ENCODE data around the gene MCF2L. TPM values are rescaled to one million over a fixed set of nuclear protein-coding genes. Genes with fewer than 3 reads are reported as not detected.

Gene MCF2L
- total RNA-seq, 1 experiment from 2014 or later: not detected

DNA sequence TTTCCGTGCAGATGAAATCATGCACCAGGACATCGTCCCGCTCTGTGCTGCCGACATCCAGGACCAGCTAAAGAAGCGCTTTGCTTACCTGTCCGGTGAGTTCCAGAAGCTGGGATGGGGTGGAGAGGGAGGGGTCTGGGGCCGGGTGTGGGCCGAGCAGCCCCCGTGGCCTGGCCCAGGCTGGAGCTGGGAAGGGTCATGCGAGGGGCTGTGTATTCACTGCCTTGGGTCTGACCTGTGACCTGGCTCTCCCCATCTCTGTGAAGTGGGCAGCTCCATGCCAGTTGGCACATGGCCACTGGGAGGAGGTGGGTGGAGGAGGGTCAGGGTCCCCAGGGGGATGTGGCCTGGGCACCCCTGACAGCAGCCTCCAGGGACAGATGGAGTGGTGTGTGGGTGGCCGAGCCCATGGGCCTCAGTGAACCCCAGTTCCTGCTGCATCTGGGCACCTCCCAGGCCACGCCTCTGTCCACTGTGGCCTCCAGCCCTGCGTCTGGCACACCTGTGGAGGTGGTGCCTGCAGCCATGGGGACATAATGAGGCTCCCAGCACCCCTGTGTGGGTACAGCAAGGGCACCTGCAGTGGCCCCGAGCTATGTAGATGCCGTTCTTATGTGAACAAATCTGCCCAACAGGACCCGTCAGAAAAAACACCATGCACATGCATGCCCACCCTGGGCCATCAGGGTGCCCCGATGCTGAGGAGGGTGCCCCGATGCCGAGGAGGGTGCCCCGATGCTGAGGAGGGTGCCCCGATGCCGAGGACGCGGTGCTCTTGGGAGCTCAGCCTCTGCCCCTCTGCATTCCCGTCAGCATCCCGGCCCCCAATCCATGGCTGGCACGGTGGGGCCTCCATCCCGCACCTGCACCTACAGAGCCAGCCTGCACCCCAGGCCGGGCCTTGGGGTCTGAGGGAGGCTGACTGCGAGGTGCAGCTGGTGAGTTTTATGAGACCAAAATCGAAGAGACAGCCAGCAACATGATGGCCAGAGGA is 46.0 kb downstream of the MCF2L start:
- H3K4me1 ChIP-seq (ENCODE audit: low read length): no peaks in the 10 kb centered on the region
- H4K20me1 ChIP-seq (ENCODE audit: insufficient read depth, low read depth, low read length): no peaks in the 10 kb centered on the region
- H3K27me3 ChIP-seq (ENCODE audit: low read length): no peaks in the 10 kb centered on the region
- no peak overlapping the region for H3K27ac ChIP-seq (ENCODE audit: low read length)
- DNase-seq: no peak
- no peaks in the 10 kb centered on the region for H3K79me2 ChIP-seq (ENCODE audit: low read length)
- H3K9ac ChIP-seq (ENCODE audit: low read length): no peak overlapping the region
- H3K36me3 ChIP-seq (ENCODE audit: insufficient read depth, low read length): no peaks in the 10 kb centered on the region
- no peak overlapping the region for H3K4me2 ChIP-seq (ENCODE audit: low read depth, low read length, poor library complexity, severe bottlenecking)
- H3K4me3 ChIP-seq (ENCODE audit: low read length): no peak overlapping the region
- no peaks in the 10 kb centered on the region for H3K9me2 ChIP-seq (replicated peaks; ENCODE audit: insufficient read depth, low read length)
- no peaks in the 10 kb centered on the region for H3K9me3 ChIP-seq (ENCODE audit: low read length)
- no peak overlapping the region for H2AFZ ChIP-seq (ENCODE audit: low read length)

DNA sequence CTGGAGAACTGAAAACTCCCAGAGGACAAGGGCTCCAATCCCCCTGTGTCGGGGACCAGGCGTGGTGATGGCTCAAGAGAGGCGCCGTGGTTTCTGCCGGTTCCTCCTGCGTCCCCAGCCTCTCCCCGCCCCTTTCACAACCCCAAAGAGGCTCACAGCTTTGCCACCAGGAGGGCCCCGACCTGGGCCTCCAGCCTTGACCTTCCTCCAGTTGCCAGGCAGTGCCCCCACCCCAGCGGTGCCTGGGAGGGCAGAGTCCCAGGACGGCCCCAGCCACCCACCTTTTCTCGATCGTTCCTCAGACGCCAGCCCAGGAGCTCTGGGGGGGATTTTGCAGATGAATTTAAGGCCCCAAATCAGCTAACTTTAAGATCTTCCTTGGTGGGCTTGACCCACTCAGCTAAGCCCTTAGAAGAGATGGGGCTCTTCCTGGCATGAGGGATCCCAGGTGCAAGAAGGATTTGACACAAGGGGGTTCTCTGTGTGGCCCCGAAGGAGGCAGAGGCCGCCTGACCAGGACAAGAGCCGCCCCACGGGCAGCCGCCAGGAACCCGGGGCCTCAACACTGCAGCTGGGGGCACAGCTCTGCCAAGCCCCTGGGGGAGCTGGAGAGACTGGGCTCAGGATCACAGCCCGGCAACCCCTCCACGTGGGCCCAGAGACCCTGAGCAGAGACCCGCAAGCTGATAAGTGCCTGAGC is 47.0 kb downstream of the MCF2L start:
- no peaks in the 10 kb centered on the region for H3K79me2 ChIP-seq (ENCODE audit: low read length)
- no peaks in the 10 kb centered on the region for H3K4me1 ChIP-seq (ENCODE audit: low read length)
- H3K27ac ChIP-seq (ENCODE audit: low read length): no peak overlapping the region
- no peaks in the 10 kb centered on the region for H3K9me2 ChIP-seq (replicated peaks; ENCODE audit: insufficient read depth, low read length)
- H3K27me3 ChIP-seq (ENCODE audit: low read length): no peaks in the 10 kb centered on the region
- no peak for DNase-seq
- no peak overlapping the region for H3K4me2 ChIP-seq (ENCODE audit: low read depth, low read length, poor library complexity, severe bottlenecking)
- H3K9ac ChIP-seq (ENCODE audit: low read length): no peak overlapping the region
- H3K9me3 ChIP-seq (ENCODE audit: low read length): no peaks in the 10 kb centered on the region
- H3K36me3 ChIP-seq (ENCODE audit: insufficient read depth, low read length): no peaks in the 10 kb centered on the region
- no peaks in the 10 kb centered on the region for H4K20me1 ChIP-seq (ENCODE audit: insufficient read depth, low read depth, low read length)
- H3K4me3 ChIP-seq (ENCODE audit: low read length): no peak overlapping the region
- no peak overlapping the region for H2AFZ ChIP-seq (ENCODE audit: low read length)

DNA sequence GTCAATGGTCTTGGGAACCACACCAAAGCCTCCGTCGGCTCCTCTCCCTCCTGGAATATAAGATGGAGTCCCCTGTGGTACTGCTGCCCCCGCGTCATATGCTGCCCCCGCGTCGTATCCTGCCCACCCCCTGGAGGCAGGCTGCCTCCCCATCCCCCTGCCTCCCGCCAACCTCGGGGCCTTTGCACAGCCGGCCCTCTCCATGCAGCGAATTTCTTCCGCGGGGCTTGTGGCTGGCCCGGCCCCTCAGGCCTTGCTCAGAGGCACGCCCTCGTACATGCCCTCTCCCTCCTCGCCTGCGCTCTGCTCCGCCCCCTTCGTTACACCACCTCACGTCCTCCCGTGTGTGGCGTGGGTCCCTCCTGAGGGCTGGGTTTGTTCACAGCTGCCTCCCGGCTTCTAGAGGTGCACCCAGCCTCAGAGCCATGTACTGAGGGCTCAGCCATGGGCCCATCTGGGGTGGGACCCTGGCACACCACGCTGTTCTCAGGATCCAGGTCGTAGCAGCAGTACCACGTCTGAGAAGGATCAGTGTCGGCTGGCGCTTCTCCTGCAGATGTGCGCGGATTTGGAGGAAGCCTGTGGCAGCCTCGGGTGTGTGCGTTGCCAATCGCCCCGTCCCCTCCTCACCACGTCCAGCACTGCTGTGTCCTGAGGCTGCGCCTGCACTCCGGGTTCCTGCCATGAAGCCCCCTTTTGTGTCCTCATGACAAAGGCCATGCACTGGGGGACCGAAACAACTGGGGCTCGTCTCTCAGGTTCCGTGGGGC is 47.7 kb downstream of the MCF2L start:
- no peaks in the 10 kb centered on the region for H3K4me1 ChIP-seq (ENCODE audit: low read length)
- H3K9me2 ChIP-seq (replicated peaks; ENCODE audit: insufficient read depth, low read length): no peaks in the 10 kb centered on the region
- H3K36me3 ChIP-seq (ENCODE audit: insufficient read depth, low read length): no peaks in the 10 kb centered on the region
- no peaks in the 10 kb centered on the region for H3K27me3 ChIP-seq (ENCODE audit: low read length)
- H3K79me2 ChIP-seq (ENCODE audit: low read length): no peaks in the 10 kb centered on the region
- no peak for DNase-seq
- no peak overlapping the region for H3K4me3 ChIP-seq (ENCODE audit: low read length)
- H3K27ac ChIP-seq (ENCODE audit: low read length): no peak overlapping the region
- no peaks in the 10 kb centered on the region for H3K9me3 ChIP-seq (ENCODE audit: low read length)
- no peak overlapping the region for H3K9ac ChIP-seq (ENCODE audit: low read length)
- H2AFZ ChIP-seq (ENCODE audit: low read length): no peak overlapping the region
- no peaks in the 10 kb centered on the region for H4K20me1 ChIP-seq (ENCODE audit: insufficient read depth, low read depth, low read length)
- H3K4me2 ChIP-seq (ENCODE audit: low read depth, low read length, poor library complexity, severe bottlenecking): no peak overlapping the region

DNA sequence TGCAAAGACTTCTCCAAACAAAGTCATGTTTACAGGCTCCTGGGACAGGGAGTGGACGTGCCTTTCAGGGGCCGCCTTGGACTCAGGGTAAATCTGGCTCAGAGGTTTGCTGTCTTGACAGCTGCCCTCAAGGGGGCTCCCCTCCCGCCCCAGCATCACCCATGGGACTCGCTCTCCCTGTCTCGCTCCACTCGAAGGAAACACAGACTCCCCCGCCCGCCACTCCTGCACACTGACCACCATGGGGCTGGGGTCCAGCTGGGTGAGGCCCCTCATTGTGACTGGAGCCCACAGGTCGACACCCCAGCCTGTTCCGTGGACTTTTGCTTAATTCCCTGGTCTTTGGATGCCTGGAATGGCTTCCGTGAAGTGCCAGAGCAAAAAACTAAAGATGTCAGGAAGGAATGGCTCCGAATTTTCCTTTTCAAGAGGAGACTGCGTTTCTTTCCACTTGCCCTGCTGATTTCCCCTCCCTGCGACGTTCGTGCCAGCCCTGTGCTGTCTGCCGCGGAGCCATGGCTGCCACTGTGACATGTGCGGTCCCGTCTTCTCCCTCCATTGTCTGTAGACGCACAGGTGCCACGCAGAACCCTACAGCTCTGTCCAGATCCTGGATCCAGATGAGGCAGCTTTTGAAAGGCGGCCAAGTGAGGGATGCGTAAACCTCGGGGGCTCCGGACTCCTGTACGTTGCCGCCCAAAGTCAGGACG is 48.6 kb downstream of the MCF2L start:
- Histone ChIP-seq H3K79me2 (ENCODE audit: low read length) (no peaks in the 10 kb centered on the region), H3K9me3 (ENCODE audit: low read length) (no peaks in the 10 kb centered on the region), H3K27ac (ENCODE audit: low read length) (no peak overlapping the region), H3K4me2 (ENCODE audit: low read depth, low read length, poor library complexity, severe bottlenecking) (no peak overlapping the region), H3K27me3 (ENCODE audit: low read length) (no peaks in the 10 kb centered on the region), H3K4me1 (ENCODE audit: low read length) (no peaks in the 10 kb centered on the region), H3K9me2 (replicated peaks; ENCODE audit: insufficient read depth, low read length) (no peaks in the 10 kb centered on the region), H3K4me3 (ENCODE audit: low read length) (no peak overlapping the region), H4K20me1 (ENCODE audit: insufficient read depth, low read depth, low read length) (no peaks in the 10 kb centered on the region), H3K36me3 (ENCODE audit: insufficient read depth, low read length) (no peaks in the 10 kb centered on the region), H3K9ac (ENCODE audit: low read length) (no peak overlapping the region), H2AFZ (ENCODE audit: low read length) (no peak overlapping the region)
- no peak for DNase-seq

DNA sequence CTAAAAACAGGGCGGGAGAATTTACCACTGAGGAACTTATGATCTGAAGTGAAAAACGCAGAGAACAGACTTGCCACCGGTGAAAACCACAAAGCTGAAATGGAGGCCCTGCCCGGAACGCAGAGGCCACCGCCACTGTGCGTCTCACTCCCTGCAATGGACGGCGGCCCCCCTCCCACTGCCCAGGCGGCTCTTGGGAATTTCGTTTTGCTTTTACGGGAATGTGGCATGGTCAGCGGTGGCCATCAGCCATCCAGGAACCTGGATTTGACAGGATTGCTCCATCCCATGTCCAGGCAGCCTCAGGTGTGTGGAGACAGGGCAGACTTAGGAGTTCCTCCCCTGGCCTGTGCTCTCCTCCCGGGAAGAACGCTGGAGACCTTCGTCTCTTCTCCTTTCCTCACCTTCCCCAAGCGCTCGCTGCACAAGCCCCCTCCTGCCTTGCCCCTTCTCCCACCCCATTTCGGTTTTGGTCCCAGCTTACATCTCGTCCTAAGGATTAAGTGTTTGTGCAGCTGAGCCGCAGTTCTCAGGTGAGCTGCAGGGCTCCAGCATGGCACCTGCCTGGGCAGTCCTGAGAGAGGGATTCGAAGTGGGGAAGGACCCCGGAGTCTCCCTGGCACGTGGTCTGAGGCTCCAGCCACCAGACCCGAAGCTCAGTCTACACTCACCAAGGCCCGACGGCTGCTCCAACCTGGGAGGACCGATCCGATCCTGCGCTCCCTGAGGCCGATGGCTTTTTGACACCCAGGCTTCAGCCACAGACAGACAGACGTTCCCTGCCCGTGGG is 49.9 kb downstream of the MCF2L start:
- no peak overlapping the region for H3K4me3 ChIP-seq (ENCODE audit: low read length)
- no peak overlapping the region for H2AFZ ChIP-seq (ENCODE audit: low read length)
- no peak overlapping the region for H3K27ac ChIP-seq (ENCODE audit: low read length)
- H3K4me1 ChIP-seq (ENCODE audit: low read length): no peaks in the 10 kb centered on the region
- H3K27me3 ChIP-seq (ENCODE audit: low read length): no peaks in the 10 kb centered on the region
- DNase-seq: no peak
- H3K4me2 ChIP-seq (ENCODE audit: low read depth, low read length, poor library complexity, severe bottlenecking): no peak overlapping the region
- H3K9me3 ChIP-seq (ENCODE audit: low read length): no peaks in the 10 kb centered on the region
- no peaks in the 10 kb centered on the region for H3K36me3 ChIP-seq (ENCODE audit: insufficient read depth, low read length)
- no peaks in the 10 kb centered on the region for H3K9me2 ChIP-seq (replicated peaks; ENCODE audit: insufficient read depth, low read length)
- H4K20me1 ChIP-seq (ENCODE audit: insufficient read depth, low read depth, low read length): no peaks in the 10 kb centered on the region
- H3K9ac ChIP-seq (ENCODE audit: low read length): no peak overlapping the region
- no peaks in the 10 kb centered on the region for H3K79me2 ChIP-seq (ENCODE audit: low read length)

DNA sequence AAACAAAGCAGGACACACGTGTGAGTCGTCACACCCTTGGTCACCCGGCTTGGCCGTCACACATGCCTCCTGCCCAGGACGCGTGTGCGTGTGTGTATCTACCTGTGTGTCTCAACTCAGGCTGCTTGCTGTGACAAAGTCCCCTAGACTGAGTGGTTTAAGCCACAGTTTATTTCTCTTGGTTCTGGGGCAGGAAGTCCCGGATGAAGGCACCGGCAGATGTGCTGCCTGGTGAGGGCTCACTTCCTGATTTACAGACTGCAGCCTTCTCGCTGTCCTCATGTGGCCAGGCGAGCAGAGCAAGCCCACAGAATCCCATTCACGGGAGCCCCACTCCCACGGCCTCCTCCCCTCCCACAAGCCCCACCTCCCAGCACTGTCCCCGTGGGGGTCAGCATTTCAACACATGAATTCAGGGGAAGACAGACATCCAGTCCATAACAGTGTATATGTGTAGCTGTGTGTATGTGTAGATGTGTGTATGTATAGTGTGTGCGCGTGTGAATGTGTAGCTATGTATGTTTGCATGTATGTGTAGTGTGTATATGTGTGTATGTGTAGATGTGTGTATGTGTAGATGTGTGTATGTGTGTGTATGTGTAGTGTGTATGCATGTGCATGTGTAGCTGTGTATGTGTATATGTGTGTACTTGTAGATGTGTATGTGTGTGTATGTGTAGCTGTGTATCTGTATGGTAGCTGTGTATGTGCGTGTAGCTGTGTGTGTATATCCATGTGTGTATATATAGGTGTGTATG is 51.5 kb downstream of the MCF2L start:
- Histone ChIP-seq H3K36me3 (ENCODE audit: insufficient read depth, low read length) (no peaks in the 10 kb centered on the region), H3K4me2 (ENCODE audit: low read depth, low read length, poor library complexity, severe bottlenecking) (no peak overlapping the region), H3K27me3 (ENCODE audit: low read length) (no peaks in the 10 kb centered on the region), H3K9me3 (ENCODE audit: low read length) (no peaks in the 10 kb centered on the region), H3K4me3 (ENCODE audit: low read length) (no peak overlapping the region), H3K9me2 (replicated peaks; ENCODE audit: insufficient read depth, low read length) (no peaks in the 10 kb centered on the region), H3K27ac (ENCODE audit: low read length) (no peak overlapping the region), H2AFZ (ENCODE audit: low read length) (no peak overlapping the region), H3K4me1 (ENCODE audit: low read length) (no peaks in the 10 kb centered on the region), H3K9ac (ENCODE audit: low read length) (no peak overlapping the region), H3K79me2 (ENCODE audit: low read length) (no peaks in the 10 kb centered on the region), H4K20me1 (ENCODE audit: insufficient read depth, low read depth, low read length) (no peaks in the 10 kb centered on the region)
- DNase-seq: peak; percentile 54

DNA sequence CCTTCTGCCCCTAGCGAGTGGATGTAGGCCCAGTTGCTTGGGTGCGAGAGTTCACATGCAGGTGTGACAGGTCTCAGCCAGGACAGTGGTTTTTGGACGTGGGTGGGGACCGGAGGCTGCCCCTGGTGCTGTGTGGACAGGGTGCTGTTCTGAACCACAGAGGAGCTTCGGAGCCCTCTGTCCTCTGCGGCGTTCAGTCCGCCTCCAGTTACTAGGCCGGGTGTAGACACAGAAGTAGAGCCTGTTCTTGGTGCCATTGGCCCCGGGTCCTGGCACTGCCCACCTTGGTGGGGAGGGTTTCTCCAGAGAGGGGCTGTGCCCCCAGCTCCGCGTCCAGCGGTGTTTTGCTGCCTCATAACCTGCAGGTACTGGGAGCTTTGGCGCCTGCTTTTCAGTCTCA is 52.4 kb downstream of the MCF2L start:
- no peaks in the 10 kb centered on the region for H4K20me1 ChIP-seq (ENCODE audit: insufficient read depth, low read depth, low read length)
- H3K79me2 ChIP-seq (ENCODE audit: low read length): no peaks in the 10 kb centered on the region
- no peak overlapping the region for H3K4me2 ChIP-seq (ENCODE audit: low read depth, low read length, poor library complexity, severe bottlenecking)
- no peak overlapping the region for H3K9ac ChIP-seq (ENCODE audit: low read length)
- no peaks in the 10 kb centered on the region for H3K4me1 ChIP-seq (ENCODE audit: low read length)
- DNase-seq: no peak
- H3K27me3 ChIP-seq (ENCODE audit: low read length): no peaks in the 10 kb centered on the region
- H2AFZ ChIP-seq (ENCODE audit: low read length): no peak overlapping the region
- H3K9me2 ChIP-seq (replicated peaks; ENCODE audit: insufficient read depth, low read length): no peaks in the 10 kb centered on the region
- H3K27ac ChIP-seq (ENCODE audit: low read length): no peak overlapping the region
- H3K9me3 ChIP-seq (ENCODE audit: low read length): no peaks in the 10 kb centered on the region
- H3K36me3 ChIP-seq (ENCODE audit: insufficient read depth, low read length): no peaks in the 10 kb centered on the region
- no peak overlapping the region for H3K4me3 ChIP-seq (ENCODE audit: low read length)

Data from Karpas-422 (cell line).